Lower leg skin (tissue), 3 donors: ENCODE data around the gene SCARB2.

Experiments
- CTCF ChIP-seq, 3 donors: fragments of 450-650 bp; IDR thresholded peaks; one replicate each; pipeline ENCODE4 v1.5.1; 2016; ENCODE audit warnings: antibody characterized with exemption in 3 of 3, mild to moderate bottlenecking in 3 of 3, moderate library complexity in 2 of 3
- POLR2A ChIP-seq, 2 donors: fragments of 450-650 bp; IDR thresholded peaks; one replicate each; pipeline ENCODE4 v1.6.1; 2016 to 2017; ENCODE audit warnings: antibody characterized with exemption in 2 of 2, mild to moderate bottlenecking in 1 of 2, moderate library complexity in 1 of 2

GRCh38 chr4:76235407-76235806, 21.8 kb upstream of the SCARB2 start:
- no peak for TF ChIP-seq CTCF (IDR thresholded peaks at IDR 0.05)
- no peak for TF ChIP-seq POLR2A (IDR thresholded peaks at IDR 0.05)
